NB4 (cell line): ENCODE results near the gene RBPJ.

ENCODE experiments used
- DNase-seq: peaks from one replicate; pipeline ENCODE4 v3.0.0; 2010; ENCODE audit warnings: low read depth
- H3K4me3 ChIP-seq: one replicate; pipeline ENCODE4 v1.5.1; 2011; ENCODE audit warnings: mild to moderate bottlenecking, low read depth, low read length, moderate library complexity
- CTCF ChIP-seq: IDR thresholded peaks from one replicate; pipeline ENCODE4 v1.5.1; 2012; ENCODE audit warnings: low read depth, low read length
- MAX ChIP-seq: IDR thresholded peaks from 2 replicates; pipeline ENCODE4 v1.6.1; 2011; ENCODE audit warnings: low read depth, low read length
- MYC ChIP-seq: IDR thresholded peaks from 2 replicates; pipeline ENCODE4 v1.6.1; 2011; ENCODE audit warnings: low read depth, low read length
- POLR2A ChIP-seq: IDR thresholded peaks from 2 replicates; pipeline ENCODE4 v1.6.1; 2011; ENCODE audit warnings: mild to moderate bottlenecking; ENCODE audit not compliant: insufficient read length; ENCODE audit errors: extremely low read depth

Gene RBPJ

GRCh38 chr4:26342328-26343037 lies 21.7 kb downstream of the RBPJ start:
- H3K4me3 ChIP-seq = no peak overlapping the region
- TF ChIP-seq POLR2A = no peak
- TF ChIP-seq CTCF = no peak
- no peak for TF ChIP-seq MAX
- no peak for TF ChIP-seq MYC
- DNase-seq = peak; percentile 51

GRCh38 chr4:26343038-26343398 lies 22.2 kb downstream of the RBPJ start:
- TF ChIP-seq POLR2A = no peak
- no peak for TF ChIP-seq CTCF
- TF ChIP-seq MAX = no peak
- TF ChIP-seq MYC = no peak
- no peak overlapping the region for H3K4me3 ChIP-seq
- DNase-seq = no peak

DNA sequence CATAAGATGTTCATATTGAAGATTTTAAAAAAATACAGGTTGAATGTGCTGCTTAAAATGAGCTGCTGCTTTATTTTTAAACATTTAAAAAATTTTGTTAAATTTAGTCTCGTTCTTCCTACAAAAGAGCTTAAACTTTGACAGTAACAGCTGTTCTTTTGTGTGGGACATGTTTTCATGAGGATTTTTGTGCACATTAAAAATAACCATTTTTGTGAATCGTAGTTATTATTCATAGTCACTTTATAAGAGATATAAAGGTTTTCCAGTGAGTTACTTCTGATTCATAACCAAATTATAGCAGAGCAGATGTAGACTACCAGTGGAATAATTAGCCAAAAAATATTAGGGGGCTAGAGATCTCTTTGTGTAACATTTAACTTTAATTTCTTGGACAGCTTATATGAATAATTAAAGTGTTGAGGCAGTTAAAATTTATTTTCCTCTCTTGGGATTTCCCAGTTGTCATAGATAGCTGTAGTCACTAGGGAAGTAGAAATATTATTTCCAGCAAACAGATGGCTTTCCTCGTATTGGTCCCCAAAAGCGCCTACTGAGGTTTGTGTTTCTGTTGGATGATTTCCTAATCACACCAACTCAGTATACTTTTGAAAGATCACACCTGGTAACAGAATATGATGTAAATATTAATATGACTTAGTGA lies 24.2 kb downstream of the RBPJ start:
- H3K4me3 ChIP-seq = no peak overlapping the region
- TF ChIP-seq MYC (no peak), MAX (no peak), POLR2A (no peak), CTCF (no peak)
- no peak for DNase-seq

DNA sequence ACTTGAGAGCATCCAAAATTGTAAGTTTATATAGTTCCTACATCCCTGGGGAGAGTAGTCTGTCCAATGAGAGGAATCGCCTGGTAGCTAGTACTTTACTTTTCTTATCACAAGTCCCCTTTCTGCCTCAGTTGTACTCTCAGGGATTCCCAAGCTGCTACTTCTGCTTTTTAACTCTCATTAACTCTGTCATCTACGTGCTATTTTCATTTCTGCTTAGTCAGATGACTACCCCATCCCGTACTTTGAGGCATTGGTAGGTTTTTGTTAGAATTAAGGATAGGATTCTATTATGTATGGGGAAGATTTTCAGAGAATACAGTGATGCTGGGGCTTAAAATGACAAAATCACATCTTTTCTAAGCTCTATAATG lies 24.7 kb downstream of the RBPJ start:
- no peak for DNase-seq
- no peak overlapping the region for H3K4me3 ChIP-seq
- TF ChIP-seq CTCF (no peak), MYC (no peak), POLR2A (no peak), MAX (no peak)

GRCh38 chr4:26346203-26346620 lies 25.4 kb downstream of the RBPJ start:
- H3K4me3 ChIP-seq = no peak overlapping the region
- DNase-seq = no peak
- TF ChIP-seq MYC (no peak), MAX (no peak), POLR2A (no peak), CTCF (no peak)
